NCI-H2196 treated with DMSO at 0.1 percent for 48 hours (cell line): ENCODE measurements around the gene CCR9.
"Not testable (repeated sequence)": the region's sequence is repeated elsewhere in the genome, so short reads cannot be mapped to it uniquely, and the experiment has no call there.

Source experiments
- DNase-seq: peaks from one replicate; lab custom pipeline; 2025; ENCODE audit not compliant: unreplicated experiment; lab: John Stamatoyannopoulos, UW

CCR9 gene, protein sequence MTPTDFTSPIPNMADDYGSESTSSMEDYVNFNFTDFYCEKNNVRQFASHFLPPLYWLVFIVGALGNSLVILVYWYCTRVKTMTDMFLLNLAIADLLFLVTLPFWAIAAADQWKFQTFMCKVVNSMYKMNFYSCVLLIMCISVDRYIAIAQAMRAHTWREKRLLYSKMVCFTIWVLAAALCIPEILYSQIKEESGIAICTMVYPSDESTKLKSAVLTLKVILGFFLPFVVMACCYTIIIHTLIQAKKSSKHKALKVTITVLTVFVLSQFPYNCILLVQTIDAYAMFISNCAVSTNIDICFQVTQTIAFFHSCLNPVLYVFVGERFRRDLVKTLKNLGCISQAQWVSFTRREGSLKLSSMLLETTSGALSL

GRCh38 chr3:45885979-45886705, at the start of gene CCR9:
CCR9 (plus strand) TSS chr3:45886543; CDS start chr3:45894934, 8,391 bp downstream.
- DNase-seq, result no peak

- no peak for DNase-seq
These were observed 47.9 kb upstream of the CCR9 start for GRCh38 chr3:45838466-45838865.

DNA sequence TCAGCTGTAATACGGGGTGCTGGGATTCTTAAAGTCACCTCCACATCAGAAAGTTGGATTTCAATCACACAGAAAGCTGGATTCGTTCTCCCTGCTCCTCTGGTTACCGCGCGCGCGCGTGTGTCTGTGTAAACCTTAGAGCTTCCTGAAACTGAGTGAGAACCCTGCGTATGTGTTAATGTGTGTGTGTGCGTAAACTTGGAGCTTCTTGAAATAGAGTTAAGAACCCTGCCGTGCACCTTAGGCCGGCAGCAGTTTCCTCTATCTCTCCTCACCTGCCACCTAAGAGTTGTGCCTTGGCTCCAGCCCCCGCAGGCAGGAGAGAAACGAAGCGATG, 45.0 kb upstream of the CCR9 start:
- DNase-seq, result no peak

- DNase-seq, result peak; percentile 70
These were observed 44.4 kb upstream of the CCR9 start, which contains the start of gene LZTFL1 for GRCh38 chr3:45841757-45842491. LZTFL1 (minus strand) TSS chr3:45842119; CDS start chr3:45841991, 128 bp downstream.

DNA sequence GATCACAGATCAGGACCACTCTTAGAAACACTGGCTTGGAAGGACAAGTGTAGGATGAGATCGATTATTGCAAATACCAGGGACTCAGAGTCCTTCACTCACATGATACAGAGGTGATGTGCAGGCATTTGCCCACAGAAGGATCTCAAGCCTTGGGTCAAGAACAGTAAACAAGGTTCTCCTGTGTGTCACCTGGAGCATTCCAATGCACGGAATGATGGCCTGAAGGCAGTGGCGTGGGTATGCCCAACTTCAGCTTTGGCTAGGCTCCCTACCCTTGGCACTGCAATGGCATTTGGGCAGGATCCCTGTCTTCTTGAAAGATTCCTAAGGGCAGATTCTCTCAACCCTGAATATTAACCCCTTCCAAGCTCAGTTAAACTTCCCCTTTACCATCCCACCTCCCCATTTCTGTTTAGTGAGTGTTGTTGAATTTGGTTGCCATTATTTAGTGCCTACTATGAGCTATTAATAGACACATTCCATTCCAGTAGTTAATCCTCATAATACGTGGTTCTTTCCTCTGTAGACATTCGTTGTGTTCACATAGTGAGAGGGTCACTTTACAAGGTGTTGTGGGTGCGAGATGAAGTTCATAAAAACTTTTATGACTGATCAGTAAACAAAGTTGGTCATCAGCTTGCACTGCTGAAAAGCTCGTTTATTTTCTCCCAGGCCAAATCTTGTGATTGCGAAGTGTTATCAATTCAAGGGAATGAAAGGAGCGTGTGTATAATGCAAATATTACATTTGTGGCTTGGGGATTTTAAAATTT, 43.3 kb upstream of the CCR9 start:
- DNase-seq, result no peak

GRCh38 chr3:45844616-45845015, 41.7 kb upstream of the CCR9 start:
- no peak for DNase-seq

DNA sequence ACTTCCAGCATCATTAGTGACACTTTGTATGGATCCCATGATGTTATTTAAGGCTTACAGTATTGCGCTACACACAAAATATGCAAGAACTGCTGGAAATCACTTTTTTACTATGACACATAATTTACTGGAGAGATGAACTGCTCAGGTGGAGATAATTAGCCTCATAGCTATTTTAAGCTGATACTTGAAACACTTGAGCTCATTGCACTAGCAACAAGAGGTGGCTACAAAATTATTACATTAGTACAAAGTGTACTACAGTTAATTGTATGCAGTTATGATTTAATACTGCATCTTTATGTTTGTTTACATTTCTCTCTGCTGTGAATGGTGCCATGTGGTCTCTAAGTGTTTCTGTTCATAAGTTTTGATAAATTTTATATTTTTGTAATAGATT, 38.0 kb upstream of the CCR9 start:
- no peak for DNase-seq

- DNase-seq, result no peak
These were observed 33.5 kb upstream of the CCR9 start for GRCh38 chr3:45852828-45853227.

GRCh38 chr3:45856323-45856722, 30.0 kb upstream of the CCR9 start:
- DNase-seq, result not testable (repeated sequence)

GRCh38 chr3:45857024-45857423, 29.3 kb upstream of the CCR9 start:
- not testable (repeated sequence) for DNase-seq

DNA sequence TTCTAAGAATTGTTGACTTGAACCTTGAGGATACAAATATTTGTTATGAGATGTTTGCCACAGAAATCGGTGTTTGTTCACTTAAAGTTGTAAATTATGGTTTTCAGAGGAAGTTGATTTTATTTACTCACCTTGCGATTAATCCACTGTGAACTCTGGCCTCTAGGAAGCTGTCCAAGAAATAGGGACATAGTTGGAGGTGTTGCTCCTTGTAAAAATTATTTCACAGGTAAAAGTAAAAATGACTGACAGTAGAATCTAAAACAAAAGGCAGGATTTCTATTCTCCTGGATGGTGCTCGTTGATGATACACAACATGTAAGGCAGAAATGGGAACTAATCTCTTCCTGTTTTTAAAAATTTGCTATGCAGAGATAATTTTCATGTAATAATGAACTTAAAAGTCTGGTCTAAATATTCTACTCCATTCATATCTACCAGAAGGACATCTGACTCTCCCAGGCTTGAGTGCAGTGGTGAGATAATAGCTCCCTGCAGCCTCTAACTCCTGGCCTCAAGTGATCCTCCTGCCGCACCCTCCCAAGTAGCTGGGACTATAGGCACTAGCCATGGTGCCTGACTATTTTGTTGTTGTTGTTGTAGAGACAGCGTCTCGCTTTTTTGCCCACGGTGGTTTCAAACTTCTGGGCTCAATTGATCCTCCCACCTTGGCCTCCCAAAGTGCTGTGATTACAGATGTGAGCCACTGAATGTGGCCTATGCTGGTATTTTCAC, 27.4 kb upstream of the CCR9 start:
- DNase-seq, result no peak

DNA sequence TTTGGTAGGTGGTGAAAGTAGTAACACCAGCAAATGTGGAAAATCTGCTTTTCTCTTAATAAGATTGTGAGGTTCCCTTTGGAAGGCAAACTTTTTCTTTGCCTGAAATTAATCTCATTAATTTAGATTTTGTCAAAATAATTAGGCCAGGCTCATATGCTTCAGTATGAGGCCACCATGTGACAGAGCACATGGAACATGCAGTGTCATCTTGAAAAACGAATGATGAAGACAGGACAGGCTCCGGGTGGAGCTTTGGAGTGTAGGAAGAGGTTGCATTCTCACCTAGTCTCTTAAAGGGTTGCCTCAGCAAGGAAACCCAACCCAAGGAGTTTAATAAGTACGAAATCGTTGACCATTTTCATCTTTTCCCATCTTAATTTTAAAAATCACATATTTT, 25.9 kb upstream of the CCR9 start:
- no peak for DNase-seq

DNA sequence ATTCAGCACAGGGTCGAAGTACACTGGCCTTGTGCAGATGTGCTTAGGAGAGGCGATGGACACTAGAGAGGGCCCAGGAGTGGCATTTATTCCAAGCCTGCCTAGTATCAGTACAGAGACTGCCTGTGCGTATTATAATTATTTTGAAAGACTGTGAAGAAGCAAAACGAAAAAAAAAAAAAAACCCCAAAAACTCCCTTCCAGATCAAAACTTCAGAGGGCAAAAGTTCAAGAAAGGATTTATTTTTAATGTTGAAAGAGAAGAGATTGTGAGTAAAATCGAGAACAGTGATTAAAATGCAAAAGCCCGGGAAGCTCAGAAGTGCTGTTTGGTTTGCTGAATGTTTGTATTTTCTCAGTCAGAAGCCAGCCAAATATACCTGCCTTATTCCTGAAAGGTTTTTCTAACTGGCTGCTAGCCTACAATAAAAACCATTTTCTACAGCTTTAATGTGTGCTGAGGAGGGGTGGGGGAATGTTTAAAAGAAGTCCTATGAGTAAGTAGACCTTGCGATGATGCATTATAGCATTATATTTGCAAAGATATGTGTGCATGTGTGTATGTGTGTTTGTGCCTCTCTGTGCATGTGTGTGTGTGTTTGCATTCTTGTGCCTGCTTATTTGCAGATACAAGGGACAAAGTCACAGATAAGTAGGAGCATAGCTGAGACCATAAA, 25.2 kb upstream of the CCR9 start:
- DNase-seq, result no peak

- DNase-seq, result no peak
These were observed 21.4 kb upstream of the CCR9 start for GRCh38 chr3:45864760-45865519.

- no peak for DNase-seq
These were observed 20.8 kb upstream of the CCR9 start for GRCh38 chr3:45865563-45865962.

- DNase-seq, result no peak
These were observed 18.1 kb upstream of the CCR9 start for GRCh38 chr3:45868213-45868612.

- no peak for DNase-seq
These were observed 17.7 kb upstream of the CCR9 start for GRCh38 chr3:45868650-45869049.

- no peak for DNase-seq
These were observed 16.7 kb upstream of the CCR9 start for GRCh38 chr3:45869638-45870037.

- no peak for DNase-seq
These were observed 16.2 kb upstream of the CCR9 start for GRCh38 chr3:45870099-45870498.
